Measurements from ENCODE around the gene PRKRA. TPM values are rescaled to one million over a fixed set of nuclear protein-coding genes. Genes with fewer than 3 reads are reported as not detected.

The PRKRA gene
- total and polyA plus RNA-seq, 3 donors from 2014 or later = 87.5 to 108 (median 103) TPM

- Histone ChIP-seq H3K4me1 (peaks cover 5% of the 10 kb centered on the region), H3K27me3 (no peaks in the 10 kb centered on the region), H3K27ac (no peak overlapping the region), H3K36me3 (ENCODE audit: low read depth, missing control alignments) (peaks cover 2% of the 10 kb centered on the region), H3K9me3 (no peaks in the 10 kb centered on the region), H3K4me3 (no peak overlapping the region)
- DNase-seq = no peak
- TF ChIP-seq POLR2A (IDR thresholded peaks at IDR 0.05) (no peak), CTCF (IDR thresholded peaks at IDR 0.05) (no peak)
- intact Hi-C loops (cut with DNase I; ENCODE audit: low total_unique reads) = no loop called here
- 84 to 96% methylated on average over 6 of the region's 6 CpGs for WGBS, 2 donors
These were observed 40.6 kb upstream of the PRKRA start for GRCh38 chr2:178491612-178492011.

DNA sequence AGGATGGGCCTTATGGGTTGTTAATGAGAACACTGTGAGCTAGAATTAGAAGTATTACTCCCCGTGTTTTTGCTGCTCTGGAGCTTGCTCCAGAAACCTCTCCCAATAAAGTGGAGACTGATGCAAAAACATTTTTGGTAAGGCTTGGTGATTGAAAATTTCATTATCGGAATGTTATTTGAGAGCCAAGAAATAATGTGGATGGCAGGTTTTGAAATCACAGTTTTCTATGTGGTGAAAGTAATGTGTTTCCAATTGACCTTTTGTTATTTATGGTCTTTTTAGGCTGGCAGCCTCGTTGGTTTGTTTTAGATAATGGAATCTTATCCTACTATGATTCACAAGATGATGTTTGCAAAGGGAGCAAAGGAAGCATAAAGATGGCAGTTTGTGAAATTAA, 34.4 kb upstream of the PRKRA start:
- no peak overlapping the region for H3K4me3 ChIP-seq
- no peaks in the 10 kb centered on the region for H3K27me3 ChIP-seq
- TF ChIP-seq POLR2A (IDR thresholded peaks at IDR 0.05) (no peak), CTCF (IDR thresholded peaks at IDR 0.05) (no peak)
- WGBS, 2 donors = 72 to 73% methylated on average over 3 of the region's 3 CpGs
- no peaks in the 10 kb centered on the region for H3K36me3 ChIP-seq (ENCODE audit: low read depth, missing control alignments)
- H3K27ac ChIP-seq = no peak overlapping the region
- no peaks in the 10 kb centered on the region for H3K9me3 ChIP-seq
- H3K4me1 ChIP-seq = peaks cover 19% of the 10 kb centered on the region
- no peak for DNase-seq
- intact Hi-C loops (cut with DNase I; ENCODE audit: low total_unique reads) = no loop called here

- Histone ChIP-seq H3K27ac (peak overlapping the region in 1 of 2 donors; percentile 53), H3K4me3 (no peak overlapping the region), H3K4me1 (peaks cover 24% of the 10 kb centered on the region), H3K27me3 (no peaks in the 10 kb centered on the region), H3K9me3 (no peaks in the 10 kb centered on the region), H3K36me3 (ENCODE audit: low read depth, missing control alignments) (no peaks in the 10 kb centered on the region)
- TF ChIP-seq POLR2A (IDR thresholded peaks at IDR 0.05) = no peak
- intact Hi-C loops (cut with DNase I; ENCODE audit: low total_unique reads) = no loop called here
- peak; percentile 62 for DNase-seq
- 45 to 54% methylated on average over 6 of the region's 6 CpGs for WGBS, 2 donors
These were observed 33.5 kb upstream of the PRKRA start for GRCh38 chr2:178484245-178485041.

DNA sequence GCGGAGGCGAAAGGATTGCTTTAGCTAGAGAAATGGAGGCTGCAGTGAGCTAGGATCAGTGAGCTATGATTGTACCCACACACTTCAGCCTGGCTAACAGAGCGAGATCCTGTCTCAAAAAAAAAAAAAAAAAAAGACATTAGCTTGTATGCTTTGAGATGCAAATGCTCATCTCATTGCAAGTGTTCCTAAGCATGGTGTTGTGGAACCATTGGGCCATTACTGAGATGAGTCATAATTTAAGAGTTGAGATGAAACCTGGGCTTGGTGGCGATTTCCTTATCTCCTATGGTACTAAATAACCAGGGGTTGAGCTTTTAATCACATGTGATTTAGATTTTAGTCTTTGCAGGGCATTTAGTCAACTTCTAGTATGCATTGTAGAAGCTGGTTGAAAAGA, 31.5 kb upstream of the PRKRA start:
- peaks cover 24% of the 10 kb centered on the region for H3K4me1 ChIP-seq
- H3K27ac ChIP-seq = no peak overlapping the region
- no peak overlapping the region for H3K4me3 ChIP-seq
- DNase-seq = no peak
- intact Hi-C loops (cut with DNase I; ENCODE audit: low total_unique reads) = no loop called here
- TF ChIP-seq POLR2A (IDR thresholded peaks at IDR 0.05) = no peak
- no peak for TF ChIP-seq CTCF (IDR thresholded peaks at IDR 0.05)
- H3K9me3 ChIP-seq = no peaks in the 10 kb centered on the region
- WGBS, 2 donors = 73 to 80% methylated on average over 4 of the region's 4 CpGs
- H3K27me3 ChIP-seq = no peaks in the 10 kb centered on the region
- no peaks in the 10 kb centered on the region for H3K36me3 ChIP-seq (ENCODE audit: low read depth, missing control alignments)

DNA sequence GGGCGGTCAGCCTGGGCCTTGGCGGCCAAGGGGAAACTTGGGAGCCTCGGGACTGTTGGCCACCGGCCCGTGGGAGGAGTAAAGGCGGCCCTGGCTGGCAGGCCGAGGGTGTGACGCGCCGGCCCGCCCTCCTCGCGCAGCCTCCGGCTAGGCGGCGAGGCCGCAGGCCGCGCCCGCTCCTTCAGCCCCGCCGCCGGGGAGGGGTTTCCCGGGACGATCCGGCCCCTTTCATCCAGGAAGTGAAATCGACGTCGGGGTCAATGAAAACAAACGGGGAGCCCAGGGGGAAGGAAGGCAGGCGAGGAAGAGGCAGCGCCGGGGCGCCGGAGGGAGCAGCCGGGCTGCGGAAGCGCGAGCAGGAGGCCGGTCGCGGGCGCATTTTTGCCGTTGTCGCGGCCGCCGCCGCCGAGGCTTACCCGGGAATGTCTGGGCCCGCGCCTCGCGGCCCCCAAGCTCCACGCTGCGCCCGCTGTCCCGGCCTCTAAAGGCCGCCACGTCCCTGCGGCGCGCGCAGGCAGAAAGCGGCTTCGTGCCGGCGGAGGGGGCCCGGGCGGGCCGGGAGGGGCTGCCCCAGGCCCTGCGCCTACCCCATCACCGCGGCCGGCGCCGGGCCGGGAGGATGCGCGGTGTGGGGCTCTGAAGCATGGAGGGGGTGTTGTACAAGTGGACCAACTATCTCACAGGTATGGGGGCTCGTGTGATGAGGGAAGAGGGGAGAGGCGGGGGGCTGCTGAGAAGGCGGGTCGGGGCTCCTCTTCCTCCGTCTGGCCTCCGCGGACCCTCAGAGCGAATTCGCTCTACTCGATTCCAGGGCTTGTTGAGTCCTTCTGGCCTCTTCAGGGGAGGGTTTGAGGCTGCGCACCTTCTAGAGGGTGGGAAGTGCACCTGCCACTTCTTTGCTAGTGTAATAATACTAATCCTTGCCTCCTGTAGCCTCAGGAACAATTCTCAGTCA, 29.5 kb upstream of the PRKRA start, which contains the start of gene PLEKHA3:
Gene PLEKHA3 (plus strand): TSS at position 231 of the 955 bp plus-strand sequence. CDS start 413 bp downstream, at position 644.
- TF ChIP-seq CTCF (IDR thresholded peaks at IDR 0.05) (no peak), POLR2A (IDR thresholded peaks at IDR 0.05) (no peak)
- Histone ChIP-seq H3K4me1 (peaks cover 24% of the 10 kb centered on the region), H3K4me3 (peak within 1 kb of the TSS; percentile 77 to 80), H3K9me3 (no peaks in the 10 kb centered on the region), H3K27me3 (no peaks in the 10 kb centered on the region), H3K27ac (peak within 1 kb of the TSS; percentile 96 to 97), H3K36me3 (ENCODE audit: low read depth, missing control alignments) (no peaks in the 10 kb centered on the region)
- 1% methylated on average over 22 to 77 of the region's 92 CpGs for WGBS, 2 donors
- peak; percentile 97 for DNase-seq
- intact Hi-C loops (cut with DNase I; ENCODE audit: low total_unique reads) = no loop called here

Data from testis (tissue), 3 donors.